Measurements from ENCODE around the gene CBLIF. TPM values are rescaled to one million over a fixed set of nuclear protein-coding genes. Genes with fewer than 3 reads are reported as not detected.

Gene CBLIF
- total and polyA plus RNA-seq, 2 of the 13 experiments (the other 11 are each of a cell fraction or from before 2014, with no cell fraction given), result not detected

GRCh38 chr11:59810189-59810910, 34.9 kb downstream of the CBLIF start, which contains the start of gene MRPL16 (continued):
- TF ChIP-seq SKI (IDR thresholded peaks at IDR 0.05; ENCODE audit: partially characterized antibody), result peak; percentile 29
- TF ChIP-seq SP1 (IDR thresholded peaks at IDR 0.05), result no peak
- peak; percentile 78; the same call in 1 of the 2 replicates for TF ChIP-seq SP1 (CRISPR knock-in tag; IDR thresholded peaks at IDR 0.05)
- peak; percentile 85; the same call in 1 of the 2 replicates for TF ChIP-seq KLF11 (CRISPR knock-in tag; IDR thresholded peaks at IDR 0.05)
- TF ChIP-seq CENPT (CRISPR knock-in tag; IDR thresholded peaks at IDR 0.05; ENCODE audit: low read depth), result no peak
- TF ChIP-seq SMAD1 (CRISPR knock-in tag; IDR thresholded peaks at IDR 0.05; ENCODE audit: borderline replicate concordance, low read depth), result no peak; the same call in 1 of the 2 replicates
- no peak for TF ChIP-seq TFE3 (CRISPR knock-in tag; IDR thresholded peaks at IDR 0.05)
- peak; percentile 77 for TF ChIP-seq HCFC1 (IDR thresholded peaks at IDR 0.05; ENCODE audit: low read depth, low read length)
- no peak for TF ChIP-seq TBX3 (IDR thresholded peaks at IDR 0.05; ENCODE audit: borderline replicate concordance)
- TF ChIP-seq NFIC (IDR thresholded peaks at IDR 0.05; ENCODE audit: low read length), result peak; percentile 64; the same call in 1 of the 2 replicates
- peak; percentile 49 for TF ChIP-seq REPIN1 (CRISPR knock-in tag; IDR thresholded peaks at IDR 0.05; ENCODE audit: borderline replicate concordance, low read depth)
- TF ChIP-seq POLR2AphosphoS5 (IDR thresholded peaks at IDR 0.05; ENCODE audit: low read depth, low read length), result peak; percentile 92
- no peak for TF ChIP-seq PRPF4 (IDR thresholded peaks at IDR 0.05; ENCODE audit: low read depth, low read length, poor library complexity, severe bottlenecking)
- TF ChIP-seq NFYC (CRISPR knock-in tag; IDR thresholded peaks at IDR 0.05), result peak; percentile 39; the same call in 1 of the 2 replicates
- TF ChIP-seq, protein P1, sequence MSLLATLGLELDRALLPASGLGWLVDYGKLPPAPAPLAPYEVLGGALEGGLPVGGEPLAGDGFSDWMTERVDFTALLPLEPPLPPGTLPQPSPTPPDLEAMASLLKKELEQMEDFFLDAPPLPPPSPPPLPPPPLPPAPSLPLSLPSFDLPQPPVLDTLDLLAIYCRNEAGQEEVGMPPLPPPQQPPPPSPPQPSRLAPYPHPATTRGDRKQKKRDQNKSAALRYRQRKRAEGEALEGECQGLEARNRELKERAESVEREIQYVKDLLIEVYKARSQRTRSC (CRISPR knock-in tag; IDR thresholded peaks at IDR 0.05; ENCODE audit: low read depth), result no peak
- TF ChIP-seq ZNF7 (CRISPR knock-in tag; IDR thresholded peaks at IDR 0.05), result no peak
- no peak for TF ChIP-seq CENPX (CRISPR knock-in tag; IDR thresholded peaks at IDR 0.05)
- TF ChIP-seq, protein P2, sequence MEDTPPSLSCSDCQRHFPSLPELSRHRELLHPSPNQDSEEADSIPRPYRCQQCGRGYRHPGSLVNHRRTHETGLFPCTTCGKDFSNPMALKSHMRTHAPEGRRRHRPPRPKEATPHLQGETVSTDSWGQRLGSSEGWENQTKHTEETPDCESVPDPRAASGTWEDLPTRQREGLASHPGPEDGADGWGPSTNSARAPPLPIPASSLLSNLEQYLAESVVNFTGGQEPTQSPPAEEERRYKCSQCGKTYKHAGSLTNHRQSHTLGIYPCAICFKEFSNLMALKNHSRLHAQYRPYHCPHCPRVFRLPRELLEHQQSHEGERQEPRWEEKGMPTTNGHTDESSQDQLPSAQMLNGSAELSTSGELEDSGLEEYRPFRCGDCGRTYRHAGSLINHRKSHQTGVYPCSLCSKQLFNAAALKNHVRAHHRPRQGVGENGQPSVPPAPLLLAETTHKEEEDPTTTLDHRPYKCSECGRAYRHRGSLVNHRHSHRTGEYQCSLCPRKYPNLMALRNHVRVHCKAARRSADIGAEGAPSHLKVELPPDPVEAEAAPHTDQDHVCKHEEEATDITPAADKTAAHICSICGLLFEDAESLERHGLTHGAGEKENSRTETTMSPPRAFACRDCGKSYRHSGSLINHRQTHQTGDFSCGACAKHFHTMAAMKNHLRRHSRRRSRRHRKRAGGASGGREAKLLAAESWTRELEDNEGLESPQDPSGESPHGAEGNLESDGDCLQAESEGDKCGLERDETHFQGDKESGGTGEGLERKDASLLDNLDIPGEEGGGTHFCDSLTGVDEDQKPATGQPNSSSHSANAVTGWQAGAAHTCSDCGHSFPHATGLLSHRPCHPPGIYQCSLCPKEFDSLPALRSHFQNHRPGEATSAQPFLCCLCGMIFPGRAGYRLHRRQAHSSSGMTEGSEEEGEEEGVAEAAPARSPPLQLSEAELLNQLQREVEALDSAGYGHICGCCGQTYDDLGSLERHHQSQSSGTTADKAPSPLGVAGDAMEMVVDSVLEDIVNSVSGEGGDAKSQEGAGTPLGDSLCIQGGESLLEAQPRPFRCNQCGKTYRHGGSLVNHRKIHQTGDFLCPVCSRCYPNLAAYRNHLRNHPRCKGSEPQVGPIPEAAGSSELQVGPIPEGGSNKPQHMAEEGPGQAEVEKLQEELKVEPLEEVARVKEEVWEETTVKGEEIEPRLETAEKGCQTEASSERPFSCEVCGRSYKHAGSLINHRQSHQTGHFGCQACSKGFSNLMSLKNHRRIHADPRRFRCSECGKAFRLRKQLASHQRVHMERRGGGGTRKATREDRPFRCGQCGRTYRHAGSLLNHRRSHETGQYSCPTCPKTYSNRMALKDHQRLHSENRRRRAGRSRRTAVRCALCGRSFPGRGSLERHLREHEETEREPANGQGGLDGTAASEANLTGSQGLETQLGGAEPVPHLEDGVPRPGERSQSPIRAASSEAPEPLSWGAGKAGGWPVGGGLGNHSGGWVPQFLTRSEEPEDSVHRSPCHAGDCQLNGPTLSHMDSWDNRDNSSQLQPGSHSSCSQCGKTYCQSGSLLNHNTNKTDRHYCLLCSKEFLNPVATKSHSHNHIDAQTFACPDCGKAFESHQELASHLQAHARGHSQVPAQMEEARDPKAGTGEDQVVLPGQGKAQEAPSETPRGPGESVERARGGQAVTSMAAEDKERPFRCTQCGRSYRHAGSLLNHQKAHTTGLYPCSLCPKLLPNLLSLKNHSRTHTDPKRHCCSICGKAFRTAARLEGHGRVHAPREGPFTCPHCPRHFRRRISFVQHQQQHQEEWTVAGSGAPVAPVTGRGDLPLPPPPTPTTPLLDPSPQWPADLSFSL (CRISPR knock-in tag; IDR thresholded peaks at IDR 0.05), result 0 out of 2 replicates have a peak, but pooled peaks have one; percentile 30
- TF ChIP-seq DMTF1 (CRISPR knock-in tag; IDR thresholded peaks at IDR 0.05), result no peak
